Stimulated activated CD8-positive, alpha-beta memory T cell treated with anti-CD3 and anti-CD28 coated beads, Interleukin-12 subunit alpha, Interleukin-12 subunit beta, amount 100 ng/mL, for 4 hours (primary cell): ENCODE data around the gene WRAP73.

Experiments used
- DNase-seq: peaks from one replicate; pipeline ENCODE4 v3.0.0-alpha.2; 2020; ENCODE audit warnings: low read depth

Gene WRAP73

GRCh38 chr1:3681898-3682806 lies 32.2 kb upstream of the WRAP73 start:
- no peak for DNase-seq

- no peak for DNase-seq
Measured at GRCh38 chr1:3681231-3681897, 31.5 kb upstream of the WRAP73 start.

- no peak for DNase-seq
Measured at GRCh38 chr1:3680488-3681230, 30.8 kb upstream of the WRAP73 start.

GRCh38 chr1:3679799-3680453 lies 30.0 kb upstream of the WRAP73 start:
- no peak for DNase-seq

- no peak for DNase-seq
Measured at GRCh38 chr1:3679098-3679555, 29.2 kb upstream of the WRAP73 start.

GRCh38 chr1:3678361-3679097 lies 28.6 kb upstream of the WRAP73 start:
- DNase-seq, result no peak

- DNase-seq, result no peak
Measured at GRCh38 chr1:3677484-3677883, 27.6 kb upstream of the WRAP73 start.

- DNase-seq, result no peak
Measured at GRCh38 chr1:3676581-3677470, 26.9 kb upstream of the WRAP73 start.

- no peak for DNase-seq
Measured at GRCh38 chr1:3675436-3675835, 25.5 kb upstream of the WRAP73 start.

GRCh38 chr1:3674100-3675094 lies 24.5 kb upstream of the WRAP73 start:
- DNase-seq, result no peak

- DNase-seq, result no peak
Measured at GRCh38 chr1:3673381-3674099, 23.6 kb upstream of the WRAP73 start.

- no peak for DNase-seq
Measured at GRCh38 chr1:3672971-3673361, 23.1 kb upstream of the WRAP73 start.

- DNase-seq, result no peak
Measured at GRCh38 chr1:3672231-3672970, 22.5 kb upstream of the WRAP73 start.

GRCh38 chr1:3671371-3672180 lies 21.7 kb upstream of the WRAP73 start:
- no peak for DNase-seq

GRCh38 chr1:3670823-3671265 lies 20.9 kb upstream of the WRAP73 start:
- no peak for DNase-seq

GRCh38 chr1:3669971-3670431 lies 20.1 kb upstream of the WRAP73 start:
- DNase-seq, result no peak

- no peak for DNase-seq
Measured at GRCh38 chr1:3669421-3669821, 19.5 kb upstream of the WRAP73 start.
